ENCODE data around the gene GP1BB.
A peak's percentile ranks its signal among the peaks of the same experiment; 100 is the strongest.
"Not testable (repeated sequence)": the region's sequence is repeated elsewhere in the genome, so short reads cannot be mapped to it uniquely, and the experiment has no call there.

The GP1BB gene

GRCh38 chr22:19714312-19715187 is 8.8 kb upstream of the GP1BB start, which contains the start of gene SEPTIN5:
SEPTIN5 (plus strand) TSS chr22:19714503; CDS start chr22:19714589, 86 bp downstream.
- DNase-seq = no peak

- DNase-seq = no peak
Measured at GRCh38 chr22:19715188-19715930, 8.0 kb upstream of the GP1BB start.

GRCh38 chr22:19716041-19716828 is 7.1 kb upstream of the GP1BB start:
- no peak for DNase-seq

GRCh38 chr22:19716829-19717105 is 6.6 kb upstream of the GP1BB start:
- DNase-seq = no peak

- DNase-seq = no peak
Measured at GRCh38 chr22:19717181-19717580, 6.2 kb upstream of the GP1BB start.

- peak; percentile 26 for DNase-seq
Measured at GRCh38 chr22:19717691-19718455, 5.5 kb upstream of the GP1BB start.

- no peak for DNase-seq
Measured at GRCh38 chr22:19718456-19719049, 4.8 kb upstream of the GP1BB start.

GRCh38 chr22:19719050-19719482 is 4.3 kb upstream of the GP1BB start:
- DNase-seq = no peak

- no peak for DNase-seq
Measured at GRCh38 chr22:19719488-19720021, 3.8 kb upstream of the GP1BB start.

GRCh38 chr22:19720150-19720827 is 3.0 kb upstream of the GP1BB start:
- DNase-seq = no peak

GRCh38 chr22:19720999-19721329 is 2.4 kb upstream of the GP1BB start:
- DNase-seq = no peak

- DNase-seq = no peak
Measured at GRCh38 chr22:19721330-19722177, 1.8 kb upstream of the GP1BB start.

GRCh38 chr22:19722178-19722981 is 959 bp upstream of the GP1BB start:
- DNase-seq = no peak

- DNase-seq = no peak
Measured at GRCh38 chr22:19722982-19723231, 432 bp upstream of the GP1BB start.

GRCh38 chr22:19723983-19724827 is 866 bp downstream of the GP1BB start:
- DNase-seq = no peak

- no peak for DNase-seq
Measured at GRCh38 chr22:19724927-19725661, 1.8 kb downstream of the GP1BB start.

- DNase-seq = not testable (repeated sequence)
Measured at GRCh38 chr22:19726064-19726788, 2.9 kb downstream of the GP1BB start.
